HG03095 (cell line): ENCODE data around the gene MFN1.

Experiments used
- ATAC-seq: cut with Tn5 transposase; IDR thresholded peaks from one replicate; pipeline ENCODE4 v1.9.1; 2021; ENCODE audit warnings: moderate library complexity; ENCODE audit not compliant: unreplicated experiment

Gene MFN1

GRCh38 chr3:179428876-179429548 lies 81.5 kb downstream of the MFN1 start:
- no peak for ATAC-seq

- no peak for ATAC-seq
These were observed 82.9 kb downstream of the MFN1 start for GRCh38 chr3:179430277-179430870.

- ATAC-seq = no peak
These were observed 84.5 kb downstream of the MFN1 start for GRCh38 chr3:179432021-179432420.

GRCh38 chr3:179432451-179432850 lies 84.9 kb downstream of the MFN1 start:
- no peak for ATAC-seq

GRCh38 chr3:179436517-179436916 lies 89.0 kb downstream of the MFN1 start:
- no peak for ATAC-seq

- peak; percentile 74 for ATAC-seq
These were observed 91.3 kb downstream of the MFN1 start for GRCh38 chr3:179438841-179439240.
